Neural cell (in vitro differentiated cells): ENCODE results near the gene RPUSD3. TPM values are rescaled to one million over a fixed set of nuclear protein-coding genes. Genes with fewer than 3 reads are reported as not detected.

Experiments
- H2AFZ ChIP-seq: fragments of 200-600, 300-800 bp; sonication (generic), shearing (Covaris generic); 2 replicates; pipeline ENCODE4 v1.6.0; 2014; ENCODE audit warnings: low read depth, mild to moderate bottlenecking, antibody characterized with exemption, low read length, moderate library complexity
- H3F3A ChIP-seq: fragments of 200-600 bp; shearing (Covaris generic); 2 replicates; pipeline ENCODE4 v1.6.1; 2016; ENCODE audit warnings: mild to moderate bottlenecking, moderate library complexity, mixed read lengths, antibody characterized with exemption, low read length; ENCODE audit not compliant: insufficient read depth, poor library complexity, severe bottlenecking
- H3K27ac ChIP-seq: fragments of 200-600, 300-800 bp; sonication (generic), shearing (Covaris generic); 2 replicates; pipeline ENCODE4 v1.5.1; 2014; ENCODE audit warnings: mild to moderate bottlenecking, low read length, moderate library complexity
- H3K27me3 ChIP-seq: fragments of 300-800, 200-600 bp; sonication (generic), shearing (Covaris generic); 2 replicates; pipeline ENCODE4 v1.6.0; 2014; ENCODE audit warnings: mild to moderate bottlenecking, low read depth, low read length, moderate library complexity; ENCODE audit not compliant: insufficient read depth
- H3K36me3 ChIP-seq: fragments of 300-800, 200-600 bp; sonication (generic), shearing (Covaris generic); 2 replicates; pipeline ENCODE4 v1.5.1; 2014; ENCODE audit warnings: mild to moderate bottlenecking, antibody characterized with exemption, low read length, moderate library complexity; ENCODE audit not compliant: insufficient read depth
- H3K4me2 ChIP-seq: fragments of 300-800, 200-600 bp; sonication (generic), shearing (Covaris generic); 2 replicates; pipeline ENCODE4 v1.6.0; 2014; ENCODE audit warnings: mild to moderate bottlenecking, low read length
- H3K4me3 ChIP-seq: fragments of 300-800, 200-600 bp; sonication (generic), shearing (Covaris generic); 2 replicates; pipeline ENCODE4 v1.5.1; 2014; ENCODE audit warnings: mild to moderate bottlenecking, low read length, moderate library complexity
- H3K79me2 ChIP-seq: fragments of 200-600 bp; shearing (Covaris generic); replicated peaks from 2 replicates; pipeline ENCODE4 v1.6.0; 2014; ENCODE audit warnings: mild to moderate bottlenecking, low read length, moderate library complexity; ENCODE audit not compliant: insufficient read depth
- H3K9ac ChIP-seq: fragments of 300-800, 200-600 bp; sonication (generic), shearing (Covaris generic); 2 replicates; pipeline ENCODE4 v1.6.1; 2016; ENCODE audit warnings: mild to moderate bottlenecking, low read length, mixed read lengths
- H3K9me2 ChIP-seq: fragments of 200-600 bp; shearing (Covaris generic); 2 replicates; pipeline ENCODE4 v1.6.1; 2016; ENCODE audit warnings: mild to moderate bottlenecking, low read length, mixed read lengths; ENCODE audit not compliant: insufficient read depth
- H3K9me3 ChIP-seq: fragments of 200-600, 300-800 bp; sonication (generic), shearing (Covaris generic); 2 replicates; pipeline ENCODE4 v1.6.1; 2016; ENCODE audit warnings: mild to moderate bottlenecking, mixed run types, low read length, moderate library complexity, mixed read lengths
- H4K20me1 ChIP-seq: fragments of 200-600 bp; shearing (Covaris generic); 2 replicates; pipeline ENCODE4 v1.6.1; 2016; ENCODE audit warnings: mild to moderate bottlenecking, mixed run types; ENCODE audit not compliant: insufficient read depth
- CTCF ChIP-seq: fragments of 450-650 bp; IDR thresholded peaks from 2 replicates; pipeline ENCODE4 v1.5.1; 2014; ENCODE audit warnings: antibody characterized with exemption, mild to moderate bottlenecking, moderate library complexity; ENCODE audit not compliant: poor library complexity, severe bottlenecking
- EP300 ChIP-seq: fragments of 450-650 bp; conservative IDR thresholded peaks from 2 replicates; pipeline ENCODE4 v1.6.1; 2014; ENCODE audit warnings: antibody characterized with exemption, mild to moderate bottlenecking, moderate library complexity; ENCODE audit not compliant: poor library complexity, severe bottlenecking
- EZH2 ChIP-seq: fragments of 200-600, 300-800 bp; shearing (Covaris generic), sonication (generic); IDR thresholded peaks from 2 replicates; pipeline ENCODE4 v1.6.1; 2014; ENCODE audit warnings: antibody characterized with exemption, low read length, borderline replicate concordance, mild to moderate bottlenecking; ENCODE audit not compliant: insufficient read depth, poor library complexity, severe bottlenecking
- MXI1 ChIP-seq: fragments of 450-650 bp; conservative IDR thresholded peaks from 2 replicates; pipeline ENCODE4 v1.6.1; 2014; ENCODE audit warnings: antibody characterized with exemption, mild to moderate bottlenecking; ENCODE audit not compliant: poor library complexity, severe bottlenecking
- POLR2AphosphoS5 ChIP-seq: IDR thresholded peaks from 2 replicates; pipeline ENCODE4 v1.6.1; 2012
- RAD21 ChIP-seq: fragments of 450-650 bp; conservative IDR thresholded peaks from 2 replicates; pipeline ENCODE4 v1.6.1; 2014; ENCODE audit warnings: antibody characterized with exemption, mild to moderate bottlenecking, moderate library complexity
- REST ChIP-seq: IDR thresholded peaks from 2 replicates; pipeline ENCODE4 v1.6.1; 2012; ENCODE audit warnings: borderline replicate concordance
- SMC3 ChIP-seq: fragments of 450-650 bp; conservative IDR thresholded peaks from 2 replicates; pipeline ENCODE4 v1.6.1; 2014; ENCODE audit warnings: antibody characterized with exemption, mild to moderate bottlenecking, moderate library complexity; ENCODE audit not compliant: poor library complexity
- TAF1 ChIP-seq: IDR thresholded peaks from 2 replicates; pipeline ENCODE4 v1.6.1; 2012; ENCODE audit warnings: low read depth
- polyA plus RNA-seq: library from polyadenylated mRNA; depleted of rRNA; stranded (reverse); fragments of >200 nt; gene quantifications from 2 replicates; pipeline ENCODE4 v1.2.3, GENCODE V29; 2014

RPUSD3 gene
- polyA plus RNA-seq, 1 donor from 2014 or later: 35.2 TPM

GRCh38 chr3:9862391-9863057 is 18.7 kb upstream of the RPUSD3 start:
- TF ChIP-seq EZH2 (no peak), SMC3 (no peak), TAF1 (no peak), MXI1 (no peak), EP300 (no peak), RAD21 (no peak), REST (no peak), CTCF (no peak), POLR2AphosphoS5 (no peak)

GRCh38 chr3:9861626-9862130 is 17.9 kb upstream of the RPUSD3 start:
- no peaks in the 10 kb centered on the region for H3K36me3 ChIP-seq
- H3K9me2 ChIP-seq: no peaks in the 10 kb centered on the region
- H2AFZ ChIP-seq: no peak overlapping the region
- no peak overlapping the region for H3K9ac ChIP-seq
- no peak overlapping the region for H3K4me3 ChIP-seq
- H3K9me3 ChIP-seq: no peaks in the 10 kb centered on the region
- no peak overlapping the region for H3K4me2 ChIP-seq
- no peaks in the 10 kb centered on the region for H3K27me3 ChIP-seq
- H3K27ac ChIP-seq: no peak overlapping the region
- H3F3A ChIP-seq: no peaks in the 10 kb centered on the region
- TF ChIP-seq EZH2: no peak
- TF ChIP-seq POLR2AphosphoS5: no peak
- no peak for TF ChIP-seq TAF1
- TF ChIP-seq REST: no peak
- TF ChIP-seq SMC3: no peak
- no peak for TF ChIP-seq EP300
- no peak for TF ChIP-seq RAD21
- TF ChIP-seq CTCF: no peak
- no peak for TF ChIP-seq MXI1
- H3K79me2 ChIP-seq: no peaks in the 10 kb centered on the region
- H4K20me1 ChIP-seq: no peaks in the 10 kb centered on the region

More at GRCh38 chr3:9862391-9863057, 18.7 kb upstream of the RPUSD3 start:
- Histone ChIP-seq H3K27ac (no peak overlapping the region), H3K4me2 (no peak overlapping the region), H3K9me3 (no peaks in the 10 kb centered on the region), H3K9me2 (no peaks in the 10 kb centered on the region), H3K4me3 (no peak overlapping the region), H3K27me3 (no peaks in the 10 kb centered on the region), H4K20me1 (no peaks in the 10 kb centered on the region), H3K79me2 (no peaks in the 10 kb centered on the region), H3F3A (no peaks in the 10 kb centered on the region), H2AFZ (no peak overlapping the region), H3K9ac (no peak overlapping the region), H3K36me3 (no peaks in the 10 kb centered on the region)
